Endothelial cell of umbilical vein (primary cell): ENCODE results near the gene LRRC59.

Experiments used
- EZH2 ChIP-seq: IDR thresholded peaks from 2 replicates; pipeline ENCODE4 v1.6.1; 2012; ENCODE audit warnings: borderline replicate concordance, low read depth, mild to moderate bottlenecking, moderate library complexity, low read length, inconsistent platforms; ENCODE audit not compliant: severe bottlenecking
- TF ChIP-seq, protein P1 (sequence below), 2 donors: IDR thresholded peaks; 1 replicate in 1 of 2; 2 replicates in 1 of 2; pipeline ENCODE4 v1.5.1; 2011; ENCODE audit warnings: low read length in 2 of 2, mild to moderate bottlenecking in 2 of 2, moderate library complexity in 2 of 2, control low read depth in 1 of 2, inconsistent platforms in 1 of 2, low read depth in 1 of 2; ENCODE audit not compliant: insufficient read depth in 1 of 2; ENCODE audit errors: extremely low read depth in 1 of 2

DNA sequence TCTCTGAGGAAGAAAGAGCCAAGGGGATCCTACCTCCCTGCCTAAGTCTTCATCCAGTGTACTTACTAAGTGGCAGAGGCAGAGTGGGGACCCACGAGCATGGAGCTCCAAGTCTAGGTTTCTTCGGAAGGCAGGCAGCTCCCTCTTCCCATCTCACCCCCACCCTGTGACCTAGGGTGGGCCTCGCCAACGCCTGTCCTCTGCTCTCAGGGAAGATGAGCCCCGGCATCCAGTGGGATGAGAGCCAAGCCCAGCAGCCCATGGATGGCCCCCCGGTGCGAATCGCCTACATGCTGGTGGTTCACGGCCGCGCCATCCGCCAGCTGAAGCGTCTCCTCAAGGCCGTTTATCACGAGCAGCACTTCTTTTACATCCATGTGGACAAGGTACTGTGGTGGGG lies 43.1 kb downstream of the LRRC59 start:
- TF ChIP-seq, protein P1, sequence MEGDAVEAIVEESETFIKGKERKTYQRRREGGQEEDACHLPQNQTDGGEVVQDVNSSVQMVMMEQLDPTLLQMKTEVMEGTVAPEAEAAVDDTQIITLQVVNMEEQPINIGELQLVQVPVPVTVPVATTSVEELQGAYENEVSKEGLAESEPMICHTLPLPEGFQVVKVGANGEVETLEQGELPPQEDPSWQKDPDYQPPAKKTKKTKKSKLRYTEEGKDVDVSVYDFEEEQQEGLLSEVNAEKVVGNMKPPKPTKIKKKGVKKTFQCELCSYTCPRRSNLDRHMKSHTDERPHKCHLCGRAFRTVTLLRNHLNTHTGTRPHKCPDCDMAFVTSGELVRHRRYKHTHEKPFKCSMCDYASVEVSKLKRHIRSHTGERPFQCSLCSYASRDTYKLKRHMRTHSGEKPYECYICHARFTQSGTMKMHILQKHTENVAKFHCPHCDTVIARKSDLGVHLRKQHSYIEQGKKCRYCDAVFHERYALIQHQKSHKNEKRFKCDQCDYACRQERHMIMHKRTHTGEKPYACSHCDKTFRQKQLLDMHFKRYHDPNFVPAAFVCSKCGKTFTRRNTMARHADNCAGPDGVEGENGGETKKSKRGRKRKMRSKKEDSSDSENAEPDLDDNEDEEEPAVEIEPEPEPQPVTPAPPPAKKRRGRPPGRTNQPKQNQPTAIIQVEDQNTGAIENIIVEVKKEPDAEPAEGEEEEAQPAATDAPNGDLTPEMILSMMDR (IDR thresholded peaks at IDR 0.05; ENCODE audit: extremely low read depth in 1 of 2, insufficient read depth in 1 of 2, low read depth in 1 of 2, low read length in 2 of 2), result no peak
- no peak for TF ChIP-seq EZH2
